C4-2B (cell line): ENCODE results near the gene PET100.

Source experiments
- CTCF ChIP-seq: fragments of 450-650 bp; conservative IDR thresholded peaks from 2 replicates; pipeline ENCODE4 v1.5.1; 2017; ENCODE audit warnings: mild to moderate bottlenecking
- ZFX ChIP-seq: fragments of 450-650 bp; IDR thresholded peaks from 2 replicates; pipeline ENCODE4 v1.6.1; 2017

- TF ChIP-seq CTCF: no peak
- TF ChIP-seq ZFX: no peak
Measured at GRCh38 chr19:7598180-7598579, 31.4 kb upstream of the PET100 start.
